K562 (cell line): ENCODE results near the gene CRAMP1. TPM values are rescaled to one million over a fixed set of nuclear protein-coding genes. Genes with fewer than 3 reads are reported as not detected.

Experiments
- CHD1 ChIP-seq: fragments of 200-600 bp; sonication (generic); IDR thresholded peaks from one replicate; pipeline ENCODE4 v1.6.1; 2012; ENCODE audit warnings: mild to moderate bottlenecking, moderate library complexity, low read length, inconsistent platforms
- CHD2 ChIP-seq: IDR thresholded peaks from 2 replicates; pipeline ENCODE4 v1.6.1; 2011; ENCODE audit warnings: low read depth, low read length
- CXXC5 ChIP-seq: fragments of 250-450 bp; sonication (Bioruptor Pico); IDR thresholded peaks from 2 replicates; pipeline ENCODE4 v1.8.0; 2022; ENCODE audit warnings: inconsistent platforms, mild to moderate bottlenecking, moderate library complexity
- NR2C2 ChIP-seq, 2 experiments: fragments of 200-800 bp in 1 of 2; sonication (Bioruptor generic) in 1 of 2; sonication (generic) in 1 of 2; formaldehyde crosslinking in 1 of 2; IDR thresholded peaks; 2 replicates each; pipeline versions ENCODE4 v1.6.1 to v1.8.0; 2016 to 2022; ENCODE audit warnings: mild to moderate bottlenecking in 1 of 2, missing compliant biosample characterization in 1 of 2, missing genetic modification characterization in 1 of 2, missing genetic modification reagents in 1 of 2
- POLR2G ChIP-seq: fragments of 200-400 bp; formaldehyde crosslinking; IDR thresholded peaks from 2 replicates; pipeline ENCODE4 v1.6.1; 2017; ENCODE audit warnings: low read depth, mild to moderate bottlenecking, antibody characterized with exemption, low read length, moderate library complexity
- RB1 ChIP-seq: fragments of 450-650 bp; IDR thresholded peaks from 2 replicates; pipeline ENCODE4 v1.6.1; 2017; ENCODE audit warnings: low read depth, mild to moderate bottlenecking
- RBFOX2 ChIP-seq: fragments of 200-400 bp; formaldehyde crosslinking; IDR thresholded peaks from 2 replicates; pipeline ENCODE4 v1.6.1; 2017; ENCODE audit warnings: low read depth, mild to moderate bottlenecking, low read length, moderate library complexity
- SMAD4 ChIP-seq: fragments of 250-450 bp; sonication (Bioruptor Pico); conservative IDR thresholded peaks from 2 replicates; pipeline ENCODE4 v1.8.0; 2021; ENCODE audit warnings: inconsistent platforms, mild to moderate bottlenecking, moderate library complexity
- SP2 ChIP-seq: IDR thresholded peaks from 2 replicates; pipeline ENCODE4 v1.6.1; 2011; ENCODE audit warnings: mild to moderate bottlenecking, low read depth, low read length, moderate library complexity; ENCODE audit not compliant: poor library complexity, severe bottlenecking; ENCODE audit errors: extremely low read depth
- SRSF1 ChIP-seq: fragments of 200-400 bp; formaldehyde crosslinking; IDR thresholded peaks from 2 replicates; pipeline ENCODE4 v1.6.1; 2017; ENCODE audit warnings: mild to moderate bottlenecking, low read depth, low read length, moderate library complexity
- SRSF3 ChIP-seq: fragments of 200-400 bp; formaldehyde crosslinking; IDR thresholded peaks from 2 replicates; pipeline ENCODE4 v1.6.1; 2016; ENCODE audit warnings: mild to moderate bottlenecking, low read length, moderate library complexity; ENCODE audit not compliant: insufficient read depth
- TBP ChIP-seq: optimal IDR thresholded peaks from 2 replicates; pipeline ENCODE3; 2011; ENCODE audit warnings: low read depth, low read length, improper control_type of control experiment
- TEAD4 ChIP-seq, 2 experiments: sonication (generic) in 1 of 2; formaldehyde crosslinking in 1 of 2; IDR thresholded peaks; 2 replicates each; pipeline versions ENCODE4 v1.6.1 to v1.8.0; 2012 to 2022; ENCODE audit warnings: borderline replicate concordance in 1 of 2, inconsistent platforms in 1 of 2, low read length in 1 of 2, mild to moderate bottlenecking in 1 of 2, missing genetic modification reagents in 1 of 2
- ZFP1 ChIP-seq: fragments of 450-650 bp; formaldehyde crosslinking; IDR thresholded peaks from 2 replicates; pipeline ENCODE4 v1.4.0; 2020; ENCODE audit warnings: mild to moderate bottlenecking, mixed read lengths
- ZNF512 ChIP-seq: IDR thresholded peaks from 2 replicates; pipeline ENCODE4 v1.6.1; 2016; ENCODE audit warnings: missing genetic modification characterization, missing compliant biosample characterization
- polyA plus RNA-seq, 8 experiments: library from polyadenylated mRNA; depleted of rRNA in 4 of 8; stranded (reverse) in 5 of 8; unstranded in 3 of 8; fragments of >200 nt; fragmentation: Nextera tagmentation in 2 of 8; fragmentation: Illumina TruSeq in 1 of 8; extraction: Ambion mirVana in 2 of 8; extraction: Trizol in 1 of 8; gene quantifications; 2 replicates each; pipeline versions ENCODE4 v1.2.1 to v1.2.3, GENCODE V29; 2011 to 2014; ENCODE audit warnings: inconsistent platforms in 1 of 8, missing spikeins in 1 of 8
- total RNA-seq, 7 experiments: library from RNA; depleted of rRNA in 6 of 7; stranded (reverse); fragments of >200 nt in 6 of 7; fragmentation: Illumina TruSeq in 2 of 7; extraction: Trizol in 2 of 7; gene quantifications; 2 replicates each; pipeline versions ENCODE4 v1.2.1 to v1.2.3, GENCODE V29; 2011 to 2021; ENCODE audit warnings: low replicate concordance in 1 of 7
- TF ChIP-seq, protein P1 (sequence below): fragments of 450-650 bp; IDR thresholded peaks from 2 replicates; pipeline ENCODE4 v1.6.1; 2017; ENCODE audit warnings: antibody characterized with exemption, mild to moderate bottlenecking
- TF ChIP-seq, protein P2 (sequence below), 2 experiments: IDR thresholded peaks; 2 replicates each; pipeline ENCODE4 v1.6.1; 2011; ENCODE audit warnings: borderline replicate concordance in 1 of 2, control low read depth in 1 of 2, low read depth in 1 of 2, low read length in 1 of 2, mild to moderate bottlenecking in 1 of 2, mixed read lengths in 1 of 2, moderate library complexity in 1 of 2; ENCODE audit not compliant: insufficient read depth in 1 of 2, insufficient read length in 1 of 2, poor library complexity in 1 of 2, severe bottlenecking in 1 of 2; ENCODE audit errors: extremely low read depth in 1 of 2

The CRAMP1 gene
- total and polyA plus RNA-seq, 9 of the 15 experiments (the other 6 are each of a cell fraction or from before 2014, with no cell fraction given): 0.52 to 20.8 (median 7.5) TPM

DNA sequence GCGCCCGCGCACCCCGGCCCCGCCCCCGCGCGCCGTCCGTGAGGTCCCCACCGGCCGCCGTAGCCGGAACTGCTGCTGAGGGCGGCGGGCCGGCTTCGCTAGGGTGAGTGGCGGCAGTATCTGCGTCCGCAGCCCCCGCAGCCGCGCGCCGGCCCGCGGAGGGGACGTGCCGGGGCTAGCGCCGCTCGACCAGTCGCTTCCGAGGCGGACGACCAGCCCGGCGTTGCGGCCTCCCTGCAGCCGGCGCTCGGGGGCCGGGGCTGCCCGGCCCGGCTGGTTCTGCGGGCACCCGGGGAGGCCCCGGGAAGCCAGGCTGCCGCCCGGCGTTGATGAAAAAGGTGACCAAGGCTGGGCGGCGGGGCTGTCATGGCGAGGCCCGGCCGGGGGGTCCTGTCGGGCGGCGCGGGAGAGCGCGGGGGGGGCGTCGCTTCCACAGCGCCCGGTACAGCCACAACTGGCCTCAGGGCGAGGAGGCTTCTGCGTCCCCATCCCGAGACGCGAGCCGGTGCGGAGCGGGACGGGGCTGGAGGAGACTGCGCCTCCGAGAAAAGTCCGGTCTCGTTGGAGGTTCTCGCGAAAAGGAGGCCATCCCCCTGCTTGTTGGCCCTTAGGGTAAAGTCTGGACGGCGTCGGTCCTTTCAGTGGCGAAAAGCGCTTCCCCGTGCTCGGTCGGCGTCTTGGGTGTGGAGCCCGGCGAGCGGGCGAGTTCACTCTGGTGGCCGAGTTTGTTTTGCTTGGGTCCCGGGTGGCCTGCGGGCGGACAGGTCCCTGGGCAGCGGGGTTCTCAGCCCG lies at the start of gene CRAMP1 (continued):
- TF ChIP-seq, protein P1, sequence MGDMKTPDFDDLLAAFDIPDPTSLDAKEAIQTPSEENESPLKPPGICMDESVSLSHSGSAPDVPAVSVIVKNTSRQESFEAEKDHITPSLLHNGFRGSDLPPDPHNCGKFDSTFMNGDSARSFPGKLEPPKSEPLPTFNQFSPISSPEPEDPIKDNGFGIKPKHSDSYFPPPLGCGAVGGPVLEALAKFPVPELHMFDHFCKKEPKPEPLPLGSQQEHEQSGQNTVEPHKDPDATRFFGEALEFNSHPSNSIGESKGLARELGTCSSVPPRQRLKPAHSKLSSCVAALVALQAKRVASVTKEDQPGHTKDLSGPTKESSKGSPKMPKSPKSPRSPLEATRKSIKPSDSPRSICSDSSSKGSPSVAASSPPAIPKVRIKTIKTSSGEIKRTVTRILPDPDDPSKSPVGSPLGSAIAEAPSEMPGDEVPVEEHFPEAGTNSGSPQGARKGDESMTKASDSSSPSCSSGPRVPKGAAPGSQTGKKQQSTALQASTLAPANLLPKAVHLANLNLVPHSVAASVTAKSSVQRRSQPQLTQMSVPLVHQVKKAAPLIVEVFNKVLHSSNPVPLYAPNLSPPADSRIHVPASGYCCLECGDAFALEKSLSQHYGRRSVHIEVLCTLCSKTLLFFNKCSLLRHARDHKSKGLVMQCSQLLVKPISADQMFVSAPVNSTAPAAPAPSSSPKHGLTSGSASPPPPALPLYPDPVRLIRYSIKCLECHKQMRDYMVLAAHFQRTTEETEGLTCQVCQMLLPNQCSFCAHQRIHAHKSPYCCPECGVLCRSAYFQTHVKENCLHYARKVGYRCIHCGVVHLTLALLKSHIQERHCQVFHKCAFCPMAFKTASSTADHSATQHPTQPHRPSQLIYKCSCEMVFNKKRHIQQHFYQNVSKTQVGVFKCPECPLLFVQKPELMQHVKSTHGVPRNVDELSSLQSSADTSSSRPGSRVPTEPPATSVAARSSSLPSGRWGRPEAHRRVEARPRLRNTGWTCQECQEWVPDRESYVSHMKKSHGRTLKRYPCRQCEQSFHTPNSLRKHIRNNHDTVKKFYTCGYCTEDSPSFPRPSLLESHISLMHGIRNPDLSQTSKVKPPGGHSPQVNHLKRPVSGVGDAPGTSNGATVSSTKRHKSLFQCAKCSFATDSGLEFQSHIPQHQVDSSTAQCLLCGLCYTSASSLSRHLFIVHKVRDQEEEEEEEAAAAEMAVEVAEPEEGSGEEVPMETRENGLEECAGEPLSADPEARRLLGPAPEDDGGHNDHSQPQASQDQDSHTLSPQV: no peak
- TF ChIP-seq TEAD4 (IDR thresholded peaks at IDR 0.05; ENCODE audit: low read length) (no peak), TEAD4 (CRISPR knock-in tag; IDR thresholded peaks at IDR 0.05; ENCODE audit: borderline replicate concordance) (no peak), SRSF1 (no peak), SMAD4 (CRISPR knock-in tag) (no peak; the same call in 1 of the 2 replicates), SRSF3 (no peak), RB1 (peak; percentile 70; the same call in 1 of the 2 replicates), SP2 (no peak), ZNF512 (tag) (no peak), CHD1 (no peak), RBFOX2 (peak; percentile 71), CXXC5 (CRISPR knock-in tag) (peak; percentile 78), CHD2 (peak; percentile 61; the same call in 1 of the 2 replicates), POLR2G (peak; percentile 83), TBP (no peak), ZFP1 (CRISPR knock-in tag) (no peak), NR2C2 (CRISPR knock-in tag; IDR thresholded peaks at IDR 0.05) (no peak), NR2C2 (tag; IDR thresholded peaks at IDR 0.05) (peak; percentile 73)
- TF ChIP-seq, protein P2, sequence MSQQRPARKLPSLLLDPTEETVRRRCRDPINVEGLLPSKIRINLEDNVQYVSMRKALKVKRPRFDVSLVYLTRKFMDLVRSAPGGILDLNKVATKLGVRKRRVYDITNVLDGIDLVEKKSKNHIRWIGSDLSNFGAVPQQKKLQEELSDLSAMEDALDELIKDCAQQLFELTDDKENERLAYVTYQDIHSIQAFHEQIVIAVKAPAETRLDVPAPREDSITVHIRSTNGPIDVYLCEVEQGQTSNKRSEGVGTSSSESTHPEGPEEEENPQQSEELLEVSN (IDR thresholded peaks at IDR 0.05; ENCODE audit: borderline replicate concordance in 1 of 2, extremely low read depth in 1 of 2, insufficient read depth in 1 of 2, insufficient read length in 1 of 2, low read depth in 1 of 2, low read length in 1 of 2, poor library complexity in 1 of 2, severe bottlenecking in 1 of 2): peak in 1 of 2 experiments; percentile 59
